ENCODE data around the gene RSL1D1.
A peak's percentile ranks its signal among the peaks of the same experiment; 100 is the strongest.
"Not testable (repeated sequence)": the region's sequence is repeated elsewhere in the genome, so short reads cannot be mapped to it uniquely, and the experiment has no call there.

The RSL1D1 gene

GRCh38 chr16:11797166-11797956 is 54.0 kb downstream of the RSL1D1 start, which contains the start of gene ZC3H7A:
ZC3H7A (minus strand) TSS chr16:11797258; CDS start chr16:11782354, 14,904 bp downstream.
- DNase-seq = peak; percentile 50

- no peak for DNase-seq
Observed at GRCh38 chr16:11796227-11797165, 54.8 kb downstream of the RSL1D1 start.

GRCh38 chr16:11795887-11796226 is 55.5 kb downstream of the RSL1D1 start:
- no peak for DNase-seq

- no peak for DNase-seq
Observed at GRCh38 chr16:11794996-11795886, 56.1 kb downstream of the RSL1D1 start.

GRCh38 chr16:11794447-11794846 is 56.9 kb downstream of the RSL1D1 start:
- DNase-seq = no peak

- DNase-seq = no peak
Observed at GRCh38 chr16:11793840-11794239, 57.5 kb downstream of the RSL1D1 start.

GRCh38 chr16:11792410-11793241 is 58.7 kb downstream of the RSL1D1 start:
- DNase-seq = peak; percentile 97

GRCh38 chr16:11791144-11791828 is 60.1 kb downstream of the RSL1D1 start:
- peak; percentile 35 for DNase-seq

- DNase-seq = no peak
Observed at GRCh38 chr16:11788914-11789313, 62.4 kb downstream of the RSL1D1 start.

GRCh38 chr16:11784980-11785599 is 66.3 kb downstream of the RSL1D1 start:
- DNase-seq = not testable (repeated sequence)

- not testable (repeated sequence) for DNase-seq
Observed at GRCh38 chr16:11784381-11784780, 67.0 kb downstream of the RSL1D1 start.

- DNase-seq = no peak
Observed at GRCh38 chr16:11784038-11784369, 67.3 kb downstream of the RSL1D1 start.
